GM18907 (cell line): ENCODE measurements around the gene ITGAD.
"Not testable (repeated sequence)": the region's sequence is repeated elsewhere in the genome, so short reads cannot be mapped to it uniquely, and the experiment has no call there.

Experiments used
- ATAC-seq: cut with Tn5 transposase; IDR thresholded peaks from one replicate; pipeline ENCODE4 v1.9.1; 2021; ENCODE audit warnings: mild to moderate bottlenecking, moderate library complexity; ENCODE audit not compliant: unreplicated experiment

ITGAD gene

GRCh38 chr16:31429796-31430195 lies 36.7 kb downstream of the ITGAD start:
- ATAC-seq, result no peak

- no peak for ATAC-seq
Observed at GRCh38 chr16:31430380-31431052, 37.4 kb downstream of the ITGAD start.

DNA sequence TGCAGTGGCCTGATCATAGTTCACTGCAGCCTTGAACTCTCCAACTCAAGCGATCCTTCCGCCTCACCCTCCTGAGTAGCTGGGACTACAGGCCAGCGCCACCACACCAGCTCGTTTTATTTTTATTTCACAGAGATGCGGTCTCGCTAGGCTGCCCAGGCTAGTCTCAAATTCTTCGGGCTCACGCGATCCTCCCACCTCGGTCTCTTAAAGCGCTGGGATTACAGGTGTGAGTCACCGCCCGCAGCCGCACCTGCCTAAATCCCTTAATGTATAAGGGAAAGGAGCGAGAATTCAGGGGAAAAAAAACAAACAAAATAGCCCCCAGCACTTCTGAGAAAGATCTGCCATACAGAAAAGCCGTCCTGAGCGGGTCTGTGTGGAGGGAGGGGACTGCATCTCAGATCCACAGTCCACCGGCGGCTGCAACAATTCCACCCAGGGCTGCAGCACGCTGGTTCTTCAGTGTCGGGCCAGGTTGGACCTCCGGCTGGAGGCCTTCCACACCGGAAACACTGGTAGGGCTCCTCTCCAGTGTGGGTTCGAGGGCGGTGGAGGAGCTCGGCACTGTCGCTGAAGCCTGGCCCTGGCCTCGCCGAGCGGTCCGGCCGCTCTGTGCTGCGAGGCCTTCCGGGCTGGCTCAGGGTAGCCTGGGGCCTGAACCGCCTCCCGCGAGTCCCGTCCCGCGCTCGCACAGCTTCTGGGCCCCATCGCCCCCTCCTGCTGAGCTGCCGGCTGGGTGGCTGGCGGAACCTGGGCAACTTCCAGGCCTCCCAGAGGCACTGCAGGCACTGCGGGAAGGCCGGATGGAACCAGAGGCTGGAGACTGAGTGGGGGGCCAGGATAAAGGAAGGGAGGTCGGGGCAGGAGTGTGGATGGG lies 42.4 kb downstream of the ITGAD start:
- no peak for ATAC-seq

DNA sequence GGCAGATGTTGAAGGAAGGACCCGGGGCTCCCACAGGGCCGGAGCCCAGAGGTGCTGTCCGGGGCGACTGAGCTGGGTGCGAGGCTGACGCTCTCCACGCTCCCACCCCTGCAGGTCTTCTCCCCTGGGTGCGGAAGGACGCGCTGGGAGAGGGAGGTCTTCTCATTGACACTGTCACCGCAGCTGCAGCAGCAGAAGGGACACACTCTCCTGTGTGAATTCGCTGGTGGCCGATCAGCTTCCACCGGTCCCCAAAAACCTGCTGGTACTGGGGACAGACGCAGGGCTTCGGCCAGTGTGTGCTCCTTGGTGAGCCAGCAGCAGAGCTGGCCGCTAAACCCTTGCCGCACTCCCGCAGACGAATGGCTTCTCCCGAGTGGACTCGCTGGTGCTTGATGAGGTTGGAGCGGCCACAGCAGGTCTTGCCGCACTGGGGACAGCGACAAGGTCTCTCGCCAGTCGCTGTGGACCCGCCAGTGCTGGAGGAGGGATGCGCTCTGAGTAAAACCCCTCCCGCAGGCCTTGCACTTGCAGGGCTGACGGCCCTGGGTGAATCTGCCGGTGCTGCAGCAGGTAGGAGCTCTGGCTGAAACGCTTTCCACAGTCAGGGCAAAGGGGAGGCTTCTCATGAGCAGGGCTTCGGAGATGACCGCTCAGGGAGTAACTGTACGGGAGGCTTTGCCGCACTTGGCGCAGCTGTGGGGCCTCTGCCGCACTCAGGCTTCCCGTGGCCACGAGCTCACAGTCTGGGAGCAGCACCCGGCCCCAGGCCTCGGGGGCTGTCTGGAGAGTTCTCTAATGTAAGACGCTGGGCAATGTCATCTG lies 43.3 kb downstream of the ITGAD start:
- no peak for ATAC-seq

DNA sequence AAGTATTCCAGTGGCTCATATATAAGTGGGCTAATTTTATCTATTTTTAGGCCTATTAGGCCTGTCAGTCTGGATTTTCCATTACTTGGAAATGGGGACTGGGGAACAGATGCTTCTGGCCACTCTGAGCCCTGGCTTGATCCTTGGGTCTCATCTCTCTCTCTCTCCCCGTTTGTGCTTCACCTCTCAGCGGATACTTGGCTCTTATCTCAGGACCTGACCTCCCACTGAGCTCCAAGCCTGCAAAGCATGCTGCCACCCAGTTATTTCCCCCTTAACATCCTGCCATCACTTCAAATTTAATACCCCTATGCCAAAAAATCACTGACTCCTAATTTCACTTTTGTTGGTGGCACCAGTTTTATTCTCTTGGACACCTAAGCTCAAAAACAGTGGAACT lies 45.3 kb downstream of the ITGAD start:
- ATAC-seq, result no peak

DNA sequence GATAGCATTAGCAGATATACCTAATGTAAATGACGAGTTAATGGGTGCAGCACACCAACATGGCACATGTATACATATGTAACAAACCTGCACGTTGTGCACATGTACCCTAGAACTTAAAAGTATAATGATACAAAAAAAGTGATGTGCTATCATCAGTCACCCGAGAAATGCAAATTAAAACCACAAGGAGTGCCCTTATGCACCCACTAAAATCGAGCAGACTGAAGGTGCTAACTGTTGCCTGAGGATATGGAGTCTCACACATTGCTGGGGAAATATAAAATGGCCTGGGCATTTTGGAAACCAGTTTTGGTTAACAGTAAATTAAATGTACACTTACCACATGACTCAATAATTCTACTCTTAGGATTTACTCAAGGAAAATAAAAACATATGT lies 45.9 kb downstream of the ITGAD start:
- ATAC-seq, result not testable (repeated sequence)

DNA sequence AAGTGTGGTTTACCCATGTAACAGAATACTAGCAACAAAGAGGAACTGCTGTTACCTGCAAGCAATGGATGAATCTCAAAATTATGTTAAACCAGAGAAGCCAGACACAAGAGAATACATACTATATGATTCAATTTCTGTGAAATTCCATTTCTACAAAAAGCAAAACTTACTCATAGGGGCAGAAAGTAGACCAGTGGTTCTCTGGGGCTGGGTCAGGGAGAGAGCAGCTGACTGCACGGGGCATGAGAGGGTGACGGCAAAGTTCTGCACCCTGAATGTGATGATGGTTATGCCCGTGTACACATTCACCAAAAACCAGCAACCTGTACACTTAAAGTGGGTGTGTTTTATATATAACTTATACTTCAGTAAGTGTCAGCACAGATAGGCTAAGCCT lies 46.4 kb downstream of the ITGAD start:
- no peak for ATAC-seq

GRCh38 chr16:31440516-31441184 lies 47.5 kb downstream of the ITGAD start:
- no peak for ATAC-seq

DNA sequence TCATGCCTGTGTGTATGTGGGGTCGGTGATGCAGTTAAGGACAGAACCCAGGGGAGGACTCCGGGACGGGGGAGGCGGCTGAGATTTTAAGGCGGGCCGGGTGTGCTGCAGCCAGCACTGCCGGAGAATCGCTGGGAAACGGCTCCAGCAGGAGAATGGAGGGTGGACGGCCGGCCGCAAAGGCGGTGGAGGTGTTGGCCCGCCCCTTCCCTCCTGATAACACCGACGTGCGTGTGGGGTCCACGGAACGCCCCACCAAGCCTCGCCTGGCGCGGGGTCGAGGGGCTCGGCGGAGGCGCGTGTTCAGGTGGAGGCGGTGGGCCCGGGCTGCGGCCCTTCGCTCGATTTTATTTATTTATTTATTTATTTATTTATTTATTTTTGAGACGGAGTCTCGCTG lies 48.8 kb downstream of the ITGAD start:
- no peak for ATAC-seq

GRCh38 chr16:31445931-31446330 lies 52.8 kb downstream of the ITGAD start:
- ATAC-seq, result not testable (repeated sequence)

- no peak for ATAC-seq
Observed at GRCh38 chr16:31451201-31451600, 58.1 kb downstream of the ITGAD start.

DNA sequence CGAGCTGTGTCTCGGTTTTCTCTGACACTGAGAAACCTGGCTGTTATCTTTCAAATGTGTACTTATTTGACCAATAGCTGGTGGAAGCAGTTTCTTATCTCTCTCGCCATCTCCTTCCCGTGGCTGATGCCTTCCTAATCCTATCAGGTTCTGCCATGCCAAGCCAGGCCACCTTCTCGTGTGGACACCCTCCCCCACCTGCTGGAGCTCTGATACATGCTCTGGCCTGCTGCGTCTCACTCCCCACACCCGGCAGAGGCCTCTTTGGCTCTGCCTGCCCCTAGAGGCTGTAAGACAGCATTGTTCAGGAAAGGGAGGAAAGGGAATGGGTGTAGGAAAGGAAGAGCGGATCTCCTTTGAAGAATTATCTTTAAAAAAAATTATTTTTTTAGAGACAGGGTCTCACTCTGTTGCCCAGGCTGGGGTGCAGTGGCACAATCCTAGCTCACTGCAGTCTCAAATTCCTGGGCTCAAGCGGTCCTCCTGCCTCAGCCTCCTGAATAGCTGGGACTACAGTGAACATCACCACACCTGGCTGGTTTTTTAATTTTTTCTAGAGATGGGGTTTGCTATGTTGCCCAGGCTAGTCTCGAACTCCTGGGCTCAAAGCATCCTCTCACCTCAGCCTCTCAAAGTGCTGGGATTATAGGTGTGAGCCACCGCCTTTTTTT lies 58.7 kb downstream of the ITGAD start:
- peak; percentile 59 for ATAC-seq

GRCh38 chr16:31452631-31453106 lies 59.5 kb downstream of the ITGAD start:
- no peak for ATAC-seq

GRCh38 chr16:31453255-31454204 lies 60.4 kb downstream of the ITGAD start:
- no peak for ATAC-seq

DNA sequence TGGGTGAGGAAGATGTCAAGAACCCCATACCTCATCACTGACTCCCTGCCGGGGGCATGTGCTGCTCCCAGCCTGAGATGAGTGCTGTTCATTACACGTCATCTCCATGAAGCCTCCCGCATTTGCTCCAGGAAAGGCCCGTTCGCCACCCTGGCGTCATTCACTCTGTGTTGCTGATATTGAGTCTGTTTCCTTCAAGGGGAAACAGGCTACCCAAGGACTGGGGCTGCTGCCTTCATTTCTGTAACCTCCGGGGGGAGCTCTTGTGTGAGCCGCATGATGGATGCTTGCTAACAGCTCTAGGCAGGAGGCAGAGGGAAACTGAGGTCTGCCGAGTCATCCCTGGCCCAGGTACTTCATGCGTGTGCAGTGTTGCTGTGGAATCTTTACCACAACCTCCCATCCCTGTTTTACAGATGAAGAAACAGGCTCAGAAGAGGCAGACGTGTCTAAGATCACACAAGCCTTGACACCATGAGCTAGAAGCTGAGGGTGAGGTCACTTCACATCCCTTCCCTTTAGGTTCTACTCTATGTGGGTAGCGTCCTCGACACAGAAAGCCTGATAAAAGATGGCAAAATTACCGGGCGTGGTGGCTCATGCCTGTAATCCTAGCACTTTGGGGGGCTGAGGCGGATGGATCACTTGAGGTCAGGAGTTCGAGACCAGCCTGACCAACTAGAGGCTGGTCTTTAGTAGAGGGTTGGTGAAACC lies 62.6 kb downstream of the ITGAD start:
- ATAC-seq, result no peak

- no peak for ATAC-seq
Observed at GRCh38 chr16:31456988-31457360, 63.8 kb downstream of the ITGAD start.

- peak; percentile 18 for ATAC-seq
Observed at GRCh38 chr16:31458073-31458843, 65.1 kb downstream of the ITGAD start.
